WERI-Rb-1 (cell line): ENCODE data around the gene KBTBD6.
"Not testable (repeated sequence)": the region's sequence is repeated elsewhere in the genome, so short reads cannot be mapped to it uniquely, and the experiment has no call there.

ENCODE experiments used
- DNase-seq: peaks from one replicate; pipeline ENCODE4 v3.0.0-alpha.2; 2020
- H3K27ac ChIP-seq: fragments of 250-450 bp; sonication (Bioruptor Pico); 2 replicates; pipeline ENCODE4 v1.5.1; 2020; ENCODE audit warnings: mild to moderate bottlenecking, moderate library complexity
- H3K27me3 ChIP-seq: fragments of 250-450 bp; sonication (Bioruptor Pico); 2 replicates; pipeline ENCODE4 v1.5.1; 2021; ENCODE audit warnings: mild to moderate bottlenecking, low read depth, moderate library complexity; ENCODE audit not compliant: insufficient read depth, severe bottlenecking
- H3K36me3 ChIP-seq: fragments of 250-450 bp; sonication (Bioruptor Pico); 2 replicates; pipeline ENCODE4 v1.5.1; 2020; ENCODE audit warnings: mild to moderate bottlenecking, moderate library complexity
- H3K4me3 ChIP-seq: 2 replicates; pipeline ENCODE4 v1.5.1; 2011; ENCODE audit warnings: low read depth, mild to moderate bottlenecking, control low read depth, low read length
- H3K9me3 ChIP-seq: fragments of 250-450 bp; sonication (Bioruptor Pico); 2 replicates; pipeline ENCODE4 v1.5.1; 2021; ENCODE audit warnings: mild to moderate bottlenecking, moderate library complexity; ENCODE audit not compliant: severe bottlenecking
- TF ChIP-seq, protein P1 (sequence below): IDR thresholded peaks from 2 replicates; pipeline ENCODE4 v1.5.1; 2011; ENCODE audit warnings: low read depth, mild to moderate bottlenecking, control low read depth, inconsistent platforms, low read length

Gene KBTBD6

DNA sequence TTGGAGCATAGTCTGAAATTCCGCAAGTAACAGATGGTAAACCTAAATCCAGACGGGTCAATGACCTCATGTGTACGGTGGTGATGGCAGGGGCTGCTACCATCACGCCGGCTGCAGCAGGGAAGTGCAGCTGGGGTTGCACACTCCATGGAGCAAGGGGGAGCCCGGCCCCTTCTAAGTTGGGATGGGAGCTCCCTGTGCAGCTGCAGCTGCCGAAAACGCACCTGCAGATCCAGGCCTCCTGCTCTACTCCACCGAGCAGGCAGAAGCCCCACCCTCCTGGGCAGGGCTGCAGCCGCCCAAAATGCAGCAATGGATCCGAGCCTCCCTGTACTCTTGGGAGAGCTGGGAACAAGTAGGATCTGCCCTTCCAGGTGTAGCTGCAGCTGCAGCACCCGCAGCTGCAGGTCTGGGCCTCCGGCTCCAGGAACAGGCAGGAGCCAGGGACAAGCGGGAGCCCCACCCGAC is 25.5 kb downstream of the KBTBD6 start:
- Histone ChIP-seq H3K36me3 (no peaks in the 10 kb centered on the region), H3K9me3 (no peaks in the 10 kb centered on the region), H3K27ac (no peak overlapping the region), H3K4me3 (no peak overlapping the region), H3K27me3 (no peaks in the 10 kb centered on the region)
- DNase-seq: no peak
- TF ChIP-seq, protein P1, sequence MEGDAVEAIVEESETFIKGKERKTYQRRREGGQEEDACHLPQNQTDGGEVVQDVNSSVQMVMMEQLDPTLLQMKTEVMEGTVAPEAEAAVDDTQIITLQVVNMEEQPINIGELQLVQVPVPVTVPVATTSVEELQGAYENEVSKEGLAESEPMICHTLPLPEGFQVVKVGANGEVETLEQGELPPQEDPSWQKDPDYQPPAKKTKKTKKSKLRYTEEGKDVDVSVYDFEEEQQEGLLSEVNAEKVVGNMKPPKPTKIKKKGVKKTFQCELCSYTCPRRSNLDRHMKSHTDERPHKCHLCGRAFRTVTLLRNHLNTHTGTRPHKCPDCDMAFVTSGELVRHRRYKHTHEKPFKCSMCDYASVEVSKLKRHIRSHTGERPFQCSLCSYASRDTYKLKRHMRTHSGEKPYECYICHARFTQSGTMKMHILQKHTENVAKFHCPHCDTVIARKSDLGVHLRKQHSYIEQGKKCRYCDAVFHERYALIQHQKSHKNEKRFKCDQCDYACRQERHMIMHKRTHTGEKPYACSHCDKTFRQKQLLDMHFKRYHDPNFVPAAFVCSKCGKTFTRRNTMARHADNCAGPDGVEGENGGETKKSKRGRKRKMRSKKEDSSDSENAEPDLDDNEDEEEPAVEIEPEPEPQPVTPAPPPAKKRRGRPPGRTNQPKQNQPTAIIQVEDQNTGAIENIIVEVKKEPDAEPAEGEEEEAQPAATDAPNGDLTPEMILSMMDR: no peak

DNA sequence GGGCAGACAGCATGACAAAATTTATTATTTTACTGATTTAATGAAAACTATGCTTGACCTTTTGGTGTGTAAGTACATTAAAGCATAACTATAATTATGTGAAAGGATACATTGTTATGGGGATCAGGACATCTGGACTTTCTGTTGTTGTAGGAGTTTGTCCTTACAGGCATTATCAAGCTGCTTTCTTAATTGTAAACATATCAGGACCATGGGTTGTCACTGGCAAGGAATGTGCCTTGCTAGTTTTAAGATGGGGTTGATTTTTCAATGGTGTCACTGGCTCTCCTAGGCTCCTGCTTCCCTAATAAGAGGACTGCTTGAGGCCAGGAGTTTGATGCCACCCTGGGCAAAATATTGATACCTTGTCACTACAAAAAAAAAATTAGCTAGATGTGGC is 32.6 kb downstream of the KBTBD6 start:
- Histone ChIP-seq H3K36me3 (no peaks in the 10 kb centered on the region), H3K27ac (no peak overlapping the region), H3K9me3 (no peaks in the 10 kb centered on the region), H3K27me3 (no peaks in the 10 kb centered on the region), H3K4me3 (no peak overlapping the region)
- TF ChIP-seq, protein P1: no peak
- no peak for DNase-seq

DNA sequence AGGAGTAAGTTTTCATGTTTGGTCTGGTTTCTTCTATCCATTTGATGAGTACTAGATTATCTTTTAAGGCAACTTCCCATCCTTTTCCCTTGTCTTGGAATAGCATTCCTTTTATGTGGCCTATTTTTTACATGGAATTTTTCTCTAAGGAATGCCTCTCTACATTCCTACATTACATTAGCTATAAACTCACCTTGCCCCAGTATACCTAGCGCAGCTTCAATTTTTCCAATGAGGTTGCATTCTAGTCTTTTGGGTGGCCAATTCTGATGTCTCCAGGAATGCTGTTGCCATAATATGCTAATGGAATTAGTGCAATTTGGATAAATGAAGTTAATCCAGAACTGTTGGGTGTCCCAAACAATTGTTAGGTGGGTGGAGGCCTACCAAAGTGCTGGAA is 33.8 kb downstream of the KBTBD6 start:
- Histone ChIP-seq H3K27ac (no peak overlapping the region), H3K9me3 (no peaks in the 10 kb centered on the region), H3K4me3 (no peak overlapping the region), H3K27me3 (no peaks in the 10 kb centered on the region), H3K36me3 (no peaks in the 10 kb centered on the region)
- TF ChIP-seq, protein P1: no peak
- no peak for DNase-seq

DNA sequence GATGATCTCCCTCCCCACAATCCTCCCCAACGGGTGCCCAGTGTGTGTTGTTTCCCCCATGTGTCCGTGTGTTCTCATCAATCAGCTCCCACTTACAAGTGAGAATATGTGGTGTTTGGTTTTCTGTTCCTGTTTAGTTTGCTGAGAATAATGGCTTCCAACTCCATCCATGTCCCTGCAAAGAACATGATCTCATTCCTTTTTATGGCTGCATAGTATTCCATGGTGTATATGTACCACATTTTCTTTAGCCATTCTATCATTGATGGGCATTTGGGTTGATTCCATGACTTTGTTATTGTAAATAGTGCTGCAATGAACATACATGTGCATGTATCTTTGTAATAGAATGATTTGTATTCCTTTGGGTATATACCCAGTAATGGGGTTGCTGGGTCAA is 36.9 kb downstream of the KBTBD6 start:
- not testable (repeated sequence) for H3K27ac ChIP-seq, DNase-seq

DNA sequence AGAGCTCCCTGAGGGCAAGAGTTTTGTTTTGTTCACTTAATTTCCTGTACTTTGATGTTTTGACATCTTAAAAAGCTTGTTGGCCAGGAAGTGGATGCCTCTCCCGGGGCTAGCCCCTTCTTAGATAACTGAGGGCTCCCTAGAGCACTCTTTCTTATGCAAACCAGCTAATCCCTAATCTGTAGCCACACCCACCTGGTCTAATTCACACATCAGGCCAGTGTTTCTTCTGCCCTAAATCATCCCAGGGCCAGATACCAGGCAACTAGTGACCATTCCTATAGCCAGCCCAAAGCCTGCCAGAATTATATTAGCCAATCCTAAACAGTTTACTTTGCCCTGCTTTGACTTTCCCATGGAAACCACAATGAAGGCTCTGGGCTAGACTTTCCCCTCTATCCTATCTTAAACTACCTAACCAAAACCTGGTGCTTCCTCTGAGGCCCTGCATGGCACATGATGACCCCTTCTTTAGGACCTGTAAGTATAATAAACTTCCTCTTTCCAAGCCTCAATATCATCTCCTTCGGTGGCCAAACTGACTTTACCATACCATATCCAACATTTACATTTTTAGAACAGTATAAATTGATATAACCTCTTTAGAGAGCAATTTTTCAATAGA is 46.5 kb downstream of the KBTBD6 start:
- Histone ChIP-seq H3K36me3 (no peaks in the 10 kb centered on the region), H3K9me3 (no peaks in the 10 kb centered on the region), H3K27me3 (no peaks in the 10 kb centered on the region), H3K4me3 (no peak overlapping the region), H3K27ac (no peak overlapping the region)
- TF ChIP-seq, protein P1: no peak
- DNase-seq: no peak

More for the DNA sequence above, 36.9 kb downstream of the KBTBD6 start:
- not testable (repeated sequence) for H3K27me3 ChIP-seq, H3K4me3 ChIP-seq, H3K36me3 ChIP-seq, H3K9me3 ChIP-seq

DNA sequence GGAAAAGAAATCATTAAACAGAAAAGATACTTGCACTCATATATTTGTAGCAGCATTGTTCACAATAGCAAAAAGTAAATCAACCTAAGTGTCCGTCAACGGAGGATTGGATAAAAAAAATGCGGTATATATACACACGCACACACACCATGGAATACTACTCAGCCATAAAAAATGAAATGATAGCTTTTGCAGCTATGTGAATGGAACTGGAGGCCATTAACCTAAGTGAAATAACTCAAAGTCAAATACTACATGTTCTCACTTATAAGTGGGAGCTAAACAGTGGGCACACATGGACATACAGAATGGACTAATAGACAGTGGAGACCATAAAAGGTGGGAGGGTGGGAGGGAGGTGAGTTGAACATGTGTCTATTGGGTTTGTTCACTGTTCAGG is 52.9 kb downstream of the KBTBD6 start:
- H3K27me3 ChIP-seq: no peaks in the 10 kb centered on the region
- no peaks in the 10 kb centered on the region for H3K9me3 ChIP-seq
- no peak overlapping the region for H3K4me3 ChIP-seq
- TF ChIP-seq, protein P1: no peak
- H3K36me3 ChIP-seq: no peaks in the 10 kb centered on the region
- no peak for DNase-seq
- H3K27ac ChIP-seq: no peak overlapping the region
